Measurements from ENCODE around the gene ACAA1.
"Not testable (repeated sequence)": the region's sequence is repeated elsewhere in the genome, so short reads cannot be mapped to it uniquely, and the experiment has no call there.

Gene ACAA1

DNA sequence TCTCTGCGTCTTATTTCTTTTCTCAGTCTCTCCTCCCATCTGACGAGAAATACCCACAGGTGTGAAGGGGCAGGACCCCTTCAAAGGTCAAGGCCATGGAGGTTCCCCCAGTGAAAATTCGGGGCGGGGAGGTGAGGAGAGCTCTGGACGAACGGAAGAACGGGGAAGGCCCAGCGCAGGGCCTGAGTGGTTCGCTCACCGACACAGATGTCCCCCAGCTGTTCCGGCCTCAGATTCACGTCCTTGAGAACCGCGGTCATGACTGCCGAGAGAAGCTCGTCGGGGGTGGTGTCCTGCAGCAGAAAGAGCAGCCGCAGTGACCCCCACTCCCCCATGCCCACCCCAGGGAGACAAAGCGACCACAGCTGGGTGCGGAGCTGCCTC, 542 bp downstream of the ACAA1 start:
- Mint-ChIP-seq H3K9me3 (no peaks in the 10 kb centered on the region), H3K27ac (peak overlapping the region; percentile 62), H3K36me3 (ENCODE audit: low read depth) (peaks cover 19% of the 10 kb centered on the region), H3K4me3 (peak overlapping the region; percentile 90), H3K27me3 (ENCODE audit: low read depth, poor library complexity) (peaks cover 17% of the 10 kb centered on the region), H3K4me1 (peaks cover 41% of the 10 kb centered on the region)
- TF ChIP-seq CTCF (IDR thresholded peaks at IDR 0.05), result no peak
- DNase-seq, result no peak

GRCh38 chr3:38135621-38136277, 1.2 kb downstream of the ACAA1 start:
- Mint-ChIP-seq H3K27me3 (ENCODE audit: low read depth, poor library complexity) (peaks cover 17% of the 10 kb centered on the region), H3K4me3 (peak overlapping the region; percentile 90), H3K36me3 (ENCODE audit: low read depth) (peaks cover 15% of the 10 kb centered on the region), H3K27ac (peak overlapping the region; percentile 62), H3K4me1 (peaks cover 41% of the 10 kb centered on the region)
- DNase-seq, H3K9me3 Mint-ChIP-seq: not testable (repeated sequence)

DNA sequence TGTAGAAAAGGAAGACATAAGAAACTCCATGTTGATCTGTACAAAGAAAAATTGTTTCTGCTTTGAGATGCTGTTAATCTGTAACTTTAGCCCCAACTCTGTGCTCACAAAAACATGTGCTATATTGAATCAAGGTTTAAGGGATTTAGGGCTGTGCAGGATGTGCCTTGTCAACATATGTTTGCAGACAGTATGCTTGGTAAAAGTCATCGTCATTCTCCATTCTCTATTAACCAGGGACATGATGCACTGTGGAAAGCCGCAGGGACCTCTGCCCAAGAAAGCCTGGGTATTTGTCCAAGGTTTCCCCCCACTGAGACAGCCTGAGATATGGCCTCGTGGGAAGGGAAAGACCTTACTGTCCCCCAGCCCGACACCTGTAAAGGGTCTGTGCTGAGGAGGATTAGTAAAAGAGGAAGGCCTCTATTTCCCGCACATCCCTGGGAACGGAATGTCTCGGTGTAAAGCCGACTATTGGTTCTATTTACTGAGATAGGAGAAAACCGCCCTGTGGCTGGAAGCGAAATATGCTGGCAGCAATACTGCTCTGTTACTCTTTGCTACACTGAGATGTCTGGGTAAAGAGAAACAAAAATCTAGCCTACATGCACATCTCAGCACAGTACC, 2.3 kb downstream of the ACAA1 start:
- H3K9me3 Mint-ChIP-seq, H3K27ac Mint-ChIP-seq: not testable (repeated sequence)
- peak overlapping the region; percentile 90 for H3K4me3 Mint-ChIP-seq

GRCh38 chr3:38133557-38134405, 3.1 kb downstream of the ACAA1 start:
- H3K4me1 Mint-ChIP-seq, result peaks cover 29% of the 10 kb centered on the region
- peak overlapping the region; percentile 28 for H3K4me3 Mint-ChIP-seq
- H3K36me3 Mint-ChIP-seq (ENCODE audit: low read depth), result peaks cover 30% of the 10 kb centered on the region
- no peak for TF ChIP-seq CTCF (IDR thresholded peaks at IDR 0.05)
- DNase-seq, result no peak
- H3K9me3 Mint-ChIP-seq, result no peaks in the 10 kb centered on the region
- no peak overlapping the region for H3K27ac Mint-ChIP-seq
- H3K27me3 Mint-ChIP-seq (ENCODE audit: low read depth, poor library complexity), result peaks cover 9% of the 10 kb centered on the region

More for the DNA sequence above, 2.3 kb downstream of the ACAA1 start:
- H3K36me3 Mint-ChIP-seq (ENCODE audit: low read depth), result peaks cover 22% of the 10 kb centered on the region
- H3K4me1 Mint-ChIP-seq, result peaks cover 37% of the 10 kb centered on the region
- H3K27me3 Mint-ChIP-seq (ENCODE audit: low read depth, poor library complexity), result peaks cover 17% of the 10 kb centered on the region
- not testable (repeated sequence) for DNase-seq

GRCh38 chr3:38133209-38133556, 3.7 kb downstream of the ACAA1 start:
- no peak for TF ChIP-seq CTCF (IDR thresholded peaks at IDR 0.05)
- H3K4me1 Mint-ChIP-seq, result peaks cover 25% of the 10 kb centered on the region
- no peaks in the 10 kb centered on the region for H3K9me3 Mint-ChIP-seq
- no peak overlapping the region for H3K27ac Mint-ChIP-seq
- H3K4me3 Mint-ChIP-seq, result no peak overlapping the region
- H3K27me3 Mint-ChIP-seq (ENCODE audit: low read depth, poor library complexity), result peaks cover 5% of the 10 kb centered on the region
- DNase-seq, result no peak
- H3K36me3 Mint-ChIP-seq (ENCODE audit: low read depth), result peaks cover 30% of the 10 kb centered on the region

DNA sequence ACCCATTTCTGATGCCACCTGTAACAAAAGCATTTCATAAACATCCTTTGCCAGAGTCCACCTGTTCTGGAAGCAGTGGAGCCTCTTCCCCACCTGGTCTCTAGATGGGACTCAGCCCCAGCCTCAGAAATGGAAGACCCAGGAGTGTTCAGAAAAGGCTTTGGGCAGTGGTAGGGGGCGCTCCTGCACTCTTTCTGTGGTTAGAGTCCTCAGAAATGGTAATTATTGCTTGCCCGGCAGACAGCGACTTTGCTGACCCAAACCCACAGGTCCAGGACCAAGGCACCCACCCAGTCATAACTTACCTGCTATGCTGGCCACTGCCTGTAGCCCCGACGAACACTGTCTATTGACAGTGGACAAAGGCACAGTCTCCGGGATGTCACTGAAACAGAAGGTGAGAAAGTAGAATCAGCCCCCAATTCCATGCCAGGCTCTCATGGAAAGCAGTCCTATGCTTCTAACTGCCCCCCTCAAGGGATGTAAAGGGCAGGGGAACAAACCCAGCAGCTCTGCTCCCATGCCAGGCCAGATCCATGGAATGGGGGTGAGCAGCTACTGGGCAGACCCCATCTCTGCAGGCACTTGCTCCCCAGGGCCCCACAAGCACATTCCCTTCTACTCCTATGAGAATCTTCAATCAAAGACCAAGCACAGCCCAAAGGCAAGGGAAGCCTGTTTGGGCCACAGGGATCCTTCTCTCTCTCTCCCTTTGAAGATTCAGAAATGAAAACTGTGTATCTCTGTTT, 5.1 kb downstream of the ACAA1 start:
- DNase-seq, result peak; percentile 65
- no peak overlapping the region for H3K4me3 Mint-ChIP-seq

More for the DNA sequence above, 5.1 kb downstream of the ACAA1 start:
- H3K27me3 Mint-ChIP-seq (ENCODE audit: low read depth, poor library complexity), result no peaks in the 10 kb centered on the region
- H3K9me3 Mint-ChIP-seq, result no peaks in the 10 kb centered on the region
- H3K36me3 Mint-ChIP-seq (ENCODE audit: low read depth), result peaks cover 41% of the 10 kb centered on the region
- H3K27ac Mint-ChIP-seq, result no peak overlapping the region
- TF ChIP-seq CTCF (IDR thresholded peaks at IDR 0.05), result peak; percentile 56
- peaks cover 17% of the 10 kb centered on the region for H3K4me1 Mint-ChIP-seq

Data from nephron progenitor cell (in vitro differentiated cells).